ENCODE measurements around the gene UBE2I.

DNA sequence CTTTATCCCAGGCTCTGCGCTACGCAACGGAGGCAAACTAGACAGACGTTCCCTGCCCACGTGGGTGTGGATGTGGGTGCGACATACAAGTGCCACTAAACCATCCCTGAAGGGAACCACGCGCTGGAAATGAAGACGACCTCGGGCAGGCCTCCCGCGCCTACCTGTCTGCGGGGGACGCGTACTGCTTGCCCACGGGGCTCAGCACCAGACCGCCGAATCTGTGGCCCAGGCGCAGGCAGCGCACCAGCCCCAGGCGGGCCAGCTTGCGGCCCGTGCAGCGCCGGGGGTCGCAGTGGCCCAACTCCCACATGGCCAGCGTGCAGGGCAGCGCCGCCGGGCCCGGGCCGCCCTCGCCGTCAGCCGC lies 41.8 kb downstream of the UBE2I start:
- TF ChIP-seq EZH2 (IDR thresholded peaks at IDR 0.05) (no peak), POLR2AphosphoS5 (IDR thresholded peaks at IDR 0.05; ENCODE audit: borderline replicate concordance, low read depth, low read length) (no peak), FOXP2 (optimal IDR thresholded peaks at IDR 0.05; ENCODE audit: control extremely low read depth, extremely low read length, insufficient read depth) (no peak)

Measured in SK-N-MC (cell line).